ENCODE results near the gene MSI2.

The MSI2 gene

GRCh38 chr17:57366558-57367351 lies 110.4 kb downstream of the MSI2 start:
- DNase-seq (ENCODE audit: low read depth, low spot score), result no peak

- DNase-seq (ENCODE audit: low read depth, low spot score), result no peak
Measured at GRCh38 chr17:57368637-57369336, 112.5 kb downstream of the MSI2 start.

GRCh38 chr17:57369509-57369945 lies 113.2 kb downstream of the MSI2 start:
- DNase-seq (ENCODE audit: low read depth, low spot score), result no peak

DNA sequence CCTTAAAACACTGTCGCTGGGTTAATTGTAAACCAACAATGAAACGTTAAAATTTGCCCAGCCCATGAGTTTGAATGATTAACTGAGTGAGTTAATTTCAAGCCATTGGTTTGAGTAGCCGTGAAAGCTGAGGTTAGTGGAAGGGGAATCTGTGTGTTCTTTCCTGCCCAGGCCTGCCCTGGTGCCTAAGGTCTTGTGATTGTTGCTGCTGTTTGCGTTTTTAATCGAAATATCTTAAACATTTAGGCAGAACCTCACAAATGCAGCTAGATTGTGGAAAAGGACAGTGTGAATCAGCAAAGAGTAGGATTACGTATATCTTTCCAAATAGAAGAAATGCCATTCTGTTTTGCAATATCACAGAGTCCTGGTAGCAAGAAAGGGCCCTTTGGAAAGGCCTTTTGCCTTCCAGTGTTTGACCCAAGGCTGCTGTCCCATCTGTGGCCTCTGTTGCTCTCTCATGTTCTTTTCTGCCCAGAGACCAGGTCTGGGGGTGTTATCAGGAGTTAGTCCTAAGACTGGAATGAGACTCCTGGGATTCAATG lies 113.8 kb downstream of the MSI2 start:
- DNase-seq (ENCODE audit: low read depth, low spot score), result no peak

DNA sequence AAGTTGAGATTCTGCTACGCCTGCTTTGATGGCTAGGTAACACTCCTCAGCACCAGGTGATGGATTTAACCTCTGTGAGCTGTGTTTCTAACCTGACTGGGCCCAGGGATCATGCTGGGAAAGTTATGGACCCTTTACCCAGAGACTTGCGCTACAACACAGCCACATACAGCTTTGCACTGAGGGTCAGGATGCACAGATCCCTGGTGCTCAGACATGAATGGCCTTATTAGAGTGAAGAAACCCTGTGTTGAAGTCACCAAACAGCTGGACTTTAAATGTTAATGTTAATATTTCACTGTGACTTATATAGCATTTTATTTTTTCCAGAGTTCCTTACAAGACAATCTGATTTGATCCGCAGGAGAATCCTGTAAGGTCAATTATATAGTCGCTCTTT lies 114.3 kb downstream of the MSI2 start:
- no peak for DNase-seq (ENCODE audit: low read depth, low spot score)

DNA sequence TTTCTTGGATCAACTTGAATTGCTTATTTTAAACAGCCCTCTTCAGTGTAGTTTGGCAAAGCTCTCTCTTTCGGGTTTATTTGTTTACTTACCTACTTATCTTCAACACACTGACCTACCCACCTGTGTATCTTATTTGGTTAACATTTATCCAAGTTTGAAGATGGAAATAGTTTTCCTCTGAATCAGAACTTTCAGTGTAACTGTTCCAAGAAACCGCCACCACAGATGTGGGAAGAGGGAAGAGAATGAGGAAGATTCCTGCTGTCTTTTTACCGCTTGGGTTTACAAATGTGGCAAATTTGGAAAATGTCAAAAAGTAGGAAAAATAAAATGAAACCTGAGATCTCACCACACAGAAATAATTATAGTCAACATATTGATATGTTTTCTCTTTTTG lies 115.8 kb downstream of the MSI2 start:
- no peak for DNase-seq (ENCODE audit: low read depth, low spot score)

- no peak for DNase-seq (ENCODE audit: low read depth, low spot score)
Measured at GRCh38 chr17:57373048-57373447, 116.7 kb downstream of the MSI2 start.

- no peak for DNase-seq (ENCODE audit: low read depth, low spot score)
Measured at GRCh38 chr17:57373756-57374155, 117.4 kb downstream of the MSI2 start.

DNA sequence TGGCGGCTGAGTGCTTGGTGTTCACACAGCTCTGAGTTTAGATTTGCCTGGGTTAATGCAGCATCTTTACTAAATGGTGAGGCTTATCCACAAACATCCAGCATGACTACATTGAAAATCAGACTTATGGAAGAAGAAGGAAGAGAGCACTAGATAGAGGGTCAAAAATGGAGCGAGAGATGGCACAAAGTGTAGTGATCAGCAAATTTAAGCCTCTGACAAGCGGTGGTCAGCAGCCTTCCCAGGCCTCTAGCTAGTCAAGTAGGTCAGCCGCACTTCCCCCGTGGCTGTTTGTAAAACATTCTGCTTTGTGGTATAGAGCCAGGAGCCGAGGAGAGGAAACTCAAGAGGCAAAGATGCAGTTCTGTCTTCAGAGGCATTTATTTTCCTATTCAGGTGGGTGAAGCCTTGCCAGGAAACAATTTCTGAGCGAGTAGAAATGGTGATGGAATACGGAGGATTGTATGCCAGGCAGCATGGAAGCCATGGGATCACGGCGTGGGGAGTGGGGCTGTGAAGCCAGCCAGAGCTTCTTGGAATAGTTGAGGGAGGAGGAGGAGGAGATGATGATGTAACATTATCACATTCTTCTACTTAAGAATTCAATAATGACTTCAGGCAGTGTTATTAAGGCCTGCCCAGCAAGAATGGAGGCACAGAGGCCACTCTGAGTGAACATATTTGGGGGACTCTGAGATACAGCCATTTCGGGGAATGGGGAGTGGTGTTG lies 118.9 kb downstream of the MSI2 start:
- DNase-seq (ENCODE audit: low read depth, low spot score), result no peak

GRCh38 chr17:57375770-57376225 lies 119.5 kb downstream of the MSI2 start:
- DNase-seq (ENCODE audit: low read depth, low spot score), result no peak

- no peak for DNase-seq (ENCODE audit: low read depth, low spot score)
Measured at GRCh38 chr17:57377094-57377493, 120.8 kb downstream of the MSI2 start.

DNA sequence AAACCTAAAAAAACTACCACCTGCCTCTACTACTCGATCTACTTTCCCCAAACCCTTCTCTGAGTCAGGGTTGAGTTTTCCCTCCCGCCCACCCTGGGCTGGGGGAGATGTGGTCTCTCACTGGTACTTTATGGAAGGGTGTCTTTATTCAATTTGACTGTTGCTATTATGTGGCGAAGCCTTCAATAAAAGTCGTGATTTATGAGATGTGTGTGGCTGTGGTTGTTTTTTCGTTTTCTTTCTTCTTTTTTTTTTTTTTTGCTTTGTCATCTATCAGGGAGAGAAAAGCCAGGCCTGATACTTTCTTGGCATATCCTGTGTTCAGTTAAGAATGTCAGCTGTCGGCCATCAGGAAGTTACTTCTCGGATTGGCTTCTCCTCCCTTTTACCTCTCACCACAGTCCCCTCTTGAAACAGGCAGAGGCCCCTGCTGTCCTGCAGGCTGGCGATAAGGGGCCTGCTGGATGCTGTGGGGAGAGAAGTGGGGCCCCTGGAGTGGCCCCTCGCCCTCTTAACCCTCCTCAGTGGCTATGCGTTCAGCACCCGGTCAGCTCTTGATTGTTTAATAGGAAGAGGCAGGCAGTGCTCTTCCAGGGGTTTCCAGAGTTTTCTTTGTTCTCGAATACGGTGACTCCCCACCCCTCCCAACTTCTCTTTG lies 123.0 kb downstream of the MSI2 start:
- DNase-seq (ENCODE audit: low read depth, low spot score), result no peak

- no peak for DNase-seq (ENCODE audit: low read depth, low spot score)
Measured at GRCh38 chr17:57379895-57380434, 123.6 kb downstream of the MSI2 start.

- DNase-seq (ENCODE audit: low read depth, low spot score), result no peak
Measured at GRCh38 chr17:57381498-57381897, 125.2 kb downstream of the MSI2 start.

DNA sequence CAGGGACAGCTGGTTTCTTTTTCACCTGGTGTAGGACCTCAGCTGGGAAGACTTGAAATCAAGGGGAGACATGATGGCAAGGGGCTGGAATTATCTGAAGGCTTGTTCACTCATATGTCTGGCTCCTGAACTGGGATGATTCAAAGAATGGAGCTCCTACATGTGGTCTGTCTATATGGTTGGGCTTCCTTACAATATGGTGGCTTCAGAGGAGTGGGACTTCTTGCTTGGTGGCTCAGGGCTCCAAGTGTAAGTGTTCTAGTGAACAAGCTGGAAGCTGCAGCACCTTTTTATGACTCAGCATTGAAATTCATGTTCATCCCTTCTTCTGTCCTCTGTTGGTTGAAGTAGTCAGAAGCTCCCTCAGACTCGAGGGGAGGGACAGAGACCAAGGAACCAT lies 127.9 kb downstream of the MSI2 start:
- DNase-seq (ENCODE audit: low read depth, low spot score), result no peak

GRCh38 chr17:57385975-57386374 lies 129.7 kb downstream of the MSI2 start:
- DNase-seq (ENCODE audit: low read depth, low spot score), result no peak

- DNase-seq (ENCODE audit: low read depth, low spot score), result no peak
Measured at GRCh38 chr17:57387575-57387974, 131.3 kb downstream of the MSI2 start.

DNA sequence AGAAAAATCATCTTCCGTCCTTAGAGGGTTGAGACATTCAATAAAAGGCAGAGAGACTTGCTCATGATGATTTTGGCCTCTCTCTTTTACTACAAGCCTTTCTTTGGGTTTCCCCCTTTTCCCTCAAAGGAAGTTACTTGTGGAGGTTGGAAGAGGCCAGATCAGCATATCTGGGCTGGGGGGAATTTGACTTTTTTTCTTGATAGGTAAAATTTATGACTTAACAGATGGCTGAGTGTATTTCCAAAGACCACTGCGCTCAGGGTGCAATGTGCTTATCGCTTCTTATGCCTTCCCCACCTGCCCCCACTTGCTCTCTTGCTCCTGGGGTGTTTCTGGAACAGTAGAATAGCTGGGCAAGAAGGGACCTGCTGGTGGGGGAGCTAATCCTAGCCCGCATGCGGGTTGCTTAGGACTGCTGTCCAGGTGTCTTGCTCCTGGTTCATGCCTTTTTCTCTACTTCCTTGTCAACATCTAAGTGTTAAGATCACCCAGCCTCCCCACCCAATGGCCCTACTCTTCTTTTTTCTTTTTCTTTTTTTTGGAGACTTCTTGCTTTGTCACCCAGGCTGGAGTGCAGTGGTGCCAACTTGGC lies 131.9 kb downstream of the MSI2 start:
- no peak for DNase-seq (ENCODE audit: low read depth, low spot score)

DNA sequence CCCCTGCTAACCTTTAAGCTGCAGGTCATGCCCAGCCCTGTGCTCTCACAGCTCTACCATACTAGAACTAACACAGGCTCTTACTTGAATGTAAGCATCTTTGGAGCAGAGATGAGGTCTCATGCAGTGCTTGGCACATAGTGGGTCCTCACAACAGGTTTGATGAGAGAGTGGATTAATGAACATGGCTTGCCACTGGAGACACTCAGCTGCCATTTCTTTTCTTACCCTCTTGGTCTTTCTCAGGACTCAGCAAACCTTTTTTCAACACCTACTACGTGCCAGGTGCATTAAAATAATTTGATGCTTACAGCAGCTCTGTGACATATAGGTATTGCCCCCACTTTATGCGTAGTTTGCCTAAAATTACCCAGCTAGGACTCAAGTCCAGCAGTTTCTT lies 133.2 kb downstream of the MSI2 start:
- no peak for DNase-seq (ENCODE audit: low read depth, low spot score)

- no peak for DNase-seq (ENCODE audit: low read depth, low spot score)
Measured at GRCh38 chr17:57391076-57391825, 134.9 kb downstream of the MSI2 start.
